ENCODE results near the gene ATM.
"Not testable (repeated sequence)": the region's sequence is repeated elsewhere in the genome, so short reads cannot be mapped to it uniquely, and the experiment has no call there.

Gene ATM

DNA sequence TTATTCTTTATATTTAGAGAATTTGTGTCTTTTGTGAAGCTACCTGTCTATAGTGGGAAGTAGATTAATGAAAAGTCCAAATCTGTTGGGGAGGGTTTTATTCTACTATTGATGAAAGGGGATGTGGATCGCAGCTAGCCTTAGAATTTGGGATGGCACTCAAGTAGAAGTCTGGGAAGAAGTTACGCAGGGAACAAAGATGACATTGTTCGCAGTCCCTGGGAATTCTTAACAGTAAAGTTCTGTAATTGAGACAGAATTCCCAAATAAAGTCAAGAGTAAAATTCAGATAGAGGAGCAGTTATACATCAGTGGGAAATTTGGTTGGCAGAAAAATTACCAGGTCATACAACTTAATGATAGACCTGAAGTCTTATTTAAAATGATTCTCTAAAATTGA, 64.1 kb downstream of the ATM start:
- DNase-seq: no peak

- not testable (repeated sequence) for DNase-seq
Measured at GRCh38 chr11:108289066-108289465, 66.2 kb downstream of the ATM start.

- DNase-seq: no peak
Measured at GRCh38 chr11:108289699-108290098, 66.8 kb downstream of the ATM start.

GRCh38 chr11:108293229-108293628, 70.4 kb downstream of the ATM start:
- no peak for DNase-seq

GRCh38 chr11:108302121-108302785, 79.4 kb downstream of the ATM start:
- DNase-seq: no peak

- no peak for DNase-seq
Measured at GRCh38 chr11:108307751-108308150, 84.9 kb downstream of the ATM start.

GRCh38 chr11:108313444-108313843, 90.6 kb downstream of the ATM start:
- DNase-seq: no peak

- no peak for DNase-seq
Measured at GRCh38 chr11:108316061-108316460, 93.2 kb downstream of the ATM start.

DNA sequence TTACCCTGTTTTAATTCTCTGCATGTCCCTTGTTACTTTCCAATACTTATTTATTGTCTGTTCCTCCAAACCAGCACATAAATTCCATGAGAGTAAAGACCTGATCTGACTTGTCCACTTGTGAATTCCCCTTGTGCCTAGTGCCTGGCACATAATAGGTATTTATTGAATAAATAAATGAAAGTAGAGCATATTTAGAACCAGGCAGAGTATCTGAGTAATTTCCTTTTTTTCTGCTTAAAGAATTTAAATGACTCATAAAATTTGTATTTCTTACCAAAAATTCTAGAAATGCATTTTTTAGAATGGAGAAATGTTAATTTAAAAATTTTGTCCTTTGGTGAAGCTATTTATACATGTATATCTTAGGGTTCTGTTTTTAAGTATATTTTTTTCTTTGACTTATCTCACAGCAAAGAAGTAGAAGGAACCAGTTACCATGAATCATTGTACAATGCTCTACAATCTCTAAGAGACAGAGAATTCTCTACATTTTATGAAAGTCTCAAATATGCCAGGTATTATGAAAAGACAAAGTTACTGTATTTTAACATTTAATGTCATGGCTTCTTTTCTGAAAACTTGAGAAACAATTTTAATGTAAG, 96.8 kb downstream of the ATM start:
- DNase-seq: no peak

DNA sequence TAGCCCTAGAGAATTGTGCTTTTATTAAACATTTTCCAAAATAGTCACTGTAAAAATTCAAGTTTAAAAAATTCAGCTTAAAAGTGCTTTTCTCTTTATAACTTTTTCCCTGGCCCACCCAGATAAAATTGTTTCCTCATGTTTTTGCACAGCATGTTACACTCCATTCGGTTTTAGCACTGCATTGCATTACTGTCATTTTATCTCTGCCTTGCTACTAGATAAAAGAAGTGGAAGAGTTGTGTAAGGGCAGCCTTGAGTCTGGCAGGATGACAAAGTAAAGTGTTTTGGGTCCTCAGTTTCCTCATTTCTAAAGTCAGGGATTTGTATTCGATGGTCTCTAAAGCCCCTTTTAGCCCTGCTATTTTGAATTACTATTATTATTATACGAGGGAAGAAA, 99.8 kb downstream of the ATM start:
- no peak for DNase-seq

- DNase-seq: no peak
Measured at GRCh38 chr11:108324587-108324986, 101.7 kb downstream of the ATM start.

- no peak for DNase-seq
Measured at GRCh38 chr11:108333403-108333899, 110.6 kb downstream of the ATM start.

DNA sequence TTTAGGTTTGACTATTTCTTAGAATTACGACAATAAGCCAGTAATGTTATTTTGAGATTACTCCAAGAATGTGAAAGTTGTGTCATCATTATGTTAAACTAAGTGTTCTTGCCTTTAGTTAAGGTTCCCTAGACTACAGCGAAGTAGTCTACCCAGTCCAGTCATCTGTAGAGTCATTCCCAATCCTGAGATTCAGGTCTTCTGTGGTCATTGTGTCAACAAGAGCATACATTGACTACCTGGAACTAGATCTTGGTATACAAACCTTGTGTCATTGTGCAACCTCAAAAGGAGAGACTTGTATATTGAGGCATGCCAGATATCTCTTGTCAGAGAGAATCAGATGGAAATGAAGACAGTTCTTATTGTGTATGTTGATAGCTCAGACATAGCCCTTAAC, 115.9 kb downstream of the ATM start:
- DNase-seq: no peak

- DNase-seq: no peak
Measured at GRCh38 chr11:108340973-108341372, 118.1 kb downstream of the ATM start.

GRCh38 chr11:108341654-108342053, 118.8 kb downstream of the ATM start:
- DNase-seq: no peak

- no peak for DNase-seq
Measured at GRCh38 chr11:108343714-108344113, 120.8 kb downstream of the ATM start.

- no peak for DNase-seq
Measured at GRCh38 chr11:108345767-108346166, 122.9 kb downstream of the ATM start.

- DNase-seq: no peak
Measured at GRCh38 chr11:108346451-108346850, 123.6 kb downstream of the ATM start.

DNA sequence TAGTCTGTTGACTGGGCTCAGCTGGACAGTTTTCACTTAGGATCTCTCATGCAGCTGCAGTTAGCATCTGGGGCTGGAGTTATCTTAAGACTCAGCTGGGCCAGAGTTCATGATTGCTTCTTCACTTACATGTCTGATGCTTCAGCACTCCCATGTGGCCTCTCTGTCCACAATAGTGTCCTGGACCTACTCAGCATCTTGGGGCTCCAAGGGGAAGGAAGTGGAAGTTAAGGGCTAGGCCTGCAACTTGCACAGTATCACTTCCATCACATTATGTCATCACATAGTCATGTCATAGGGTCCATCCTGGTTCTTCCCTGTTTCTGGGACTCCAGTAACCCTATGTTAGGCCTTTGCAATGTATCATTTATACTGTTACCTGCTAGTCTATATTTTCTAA, 128.6 kb downstream of the ATM start:
- no peak for DNase-seq

- no peak for DNase-seq
Measured at GRCh38 chr11:108364159-108364558, 141.3 kb downstream of the ATM start.

- no peak for DNase-seq
Measured at GRCh38 chr11:108368134-108368533, 145.3 kb downstream of the ATM start.

- DNase-seq: no peak
Measured at GRCh38 chr11:108369064-108369463, 146.2 kb downstream of the ATM start.

GRCh38 chr11:108370315-108370714, 147.4 kb downstream of the ATM start:
- DNase-seq: no peak

DNA sequence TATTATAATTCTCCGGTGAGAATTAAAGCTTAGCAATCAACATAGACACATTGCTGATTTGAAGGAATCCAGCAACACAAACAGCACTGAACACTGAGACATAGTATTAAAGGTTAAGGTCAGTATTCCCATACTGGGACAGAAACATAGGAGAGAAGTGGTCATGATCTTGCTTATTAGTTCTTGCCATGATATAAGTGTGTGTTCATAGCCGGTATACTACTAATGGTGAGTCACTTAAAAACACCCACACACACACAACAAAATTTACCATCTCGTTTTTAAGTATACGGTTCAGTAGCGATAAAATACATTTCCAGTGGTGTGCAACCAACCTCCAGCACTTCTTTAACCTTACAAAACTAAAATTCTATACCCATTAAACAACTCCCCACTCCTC, 148.1 kb downstream of the ATM start:
- no peak for DNase-seq

DNA sequence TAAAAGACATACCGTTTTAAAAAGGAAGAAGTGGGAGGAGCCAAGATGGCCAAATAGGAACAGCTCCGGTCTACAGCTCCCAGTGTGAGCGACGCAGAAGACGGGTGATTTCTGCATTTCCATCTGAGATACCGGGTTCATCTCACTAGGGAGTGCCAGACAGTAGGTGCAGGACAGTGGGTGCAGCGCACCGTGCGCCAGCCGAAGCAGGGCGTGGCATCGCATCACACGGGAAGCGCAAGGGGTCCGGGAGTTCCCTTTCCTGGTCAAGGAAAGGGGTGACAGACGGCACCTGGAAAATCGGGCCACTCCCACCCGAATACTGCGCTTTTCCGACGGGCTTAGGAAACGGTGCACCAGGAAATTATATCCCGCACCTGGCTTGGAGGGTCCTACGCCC, 150.6 kb downstream of the ATM start:
- not testable (repeated sequence) for DNase-seq
